GM04503 (cell line): ENCODE results near the gene EP400.

Source experiments
- DNase-seq: peaks from one replicate; pipeline ENCODE4 v3.0.0-alpha.2; 2012; ENCODE audit warnings: low read depth

Gene EP400

DNA sequence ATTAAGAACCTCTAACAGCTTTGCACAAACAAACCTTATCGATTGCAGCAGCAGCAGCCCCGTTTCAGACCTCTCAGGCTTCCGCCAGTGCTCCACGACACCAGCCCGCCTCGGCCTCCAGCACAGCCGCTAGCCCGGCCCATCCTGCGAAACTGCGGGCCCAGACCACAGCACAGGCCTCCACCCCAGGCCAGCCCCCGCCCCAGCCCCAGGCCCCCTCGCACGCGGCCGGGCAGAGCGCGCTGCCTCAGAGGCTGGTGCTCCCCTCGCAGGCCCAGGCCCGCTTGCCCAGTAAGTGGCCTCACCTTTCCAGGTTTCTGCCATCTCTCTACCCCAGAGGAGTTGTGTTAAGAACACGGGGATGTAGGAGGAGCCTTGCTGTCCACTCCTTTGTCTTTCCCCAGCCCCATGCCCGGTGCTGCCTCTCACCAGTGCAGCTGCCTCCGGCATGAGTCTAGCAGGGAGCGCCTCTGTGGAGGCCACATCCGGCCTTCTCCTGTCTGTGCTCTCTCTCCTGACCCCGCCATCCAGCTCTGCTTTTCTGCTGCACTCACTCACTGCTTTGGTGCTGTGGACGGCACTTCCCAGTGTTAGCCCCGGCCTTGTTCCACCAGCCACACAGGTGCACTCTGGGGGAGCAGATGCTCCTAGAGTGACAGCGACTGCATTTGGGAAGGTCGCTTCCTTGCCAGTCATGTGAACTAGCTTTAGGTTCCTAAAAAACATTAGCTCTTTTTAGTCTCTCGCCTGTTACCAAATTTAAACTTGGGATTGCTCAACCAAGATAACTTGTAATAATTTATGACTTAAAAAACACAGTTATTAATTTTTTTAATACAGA lies 71.5 kb downstream of the EP400 start:
- no peak for DNase-seq

DNA sequence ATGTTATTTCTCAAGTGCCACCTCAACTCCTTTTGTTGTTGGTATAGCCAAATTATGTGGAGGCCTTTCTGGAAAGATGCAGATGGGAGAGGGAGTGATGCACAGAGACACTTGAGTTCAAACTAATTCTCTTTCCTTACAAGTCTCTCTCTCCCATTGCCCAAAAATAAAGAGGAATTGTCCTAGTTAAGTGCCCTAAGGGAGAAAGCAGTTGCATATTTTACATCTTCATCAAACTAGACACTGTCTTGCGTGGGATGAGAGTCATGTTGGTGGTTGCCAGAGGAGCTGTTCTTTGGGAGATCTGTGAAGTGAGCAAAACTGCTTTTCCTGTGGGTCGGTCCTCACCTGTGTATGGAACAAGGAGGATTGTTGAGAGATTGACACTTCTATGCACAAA lies 72.2 kb downstream of the EP400 start:
- DNase-seq: no peak

DNA sequence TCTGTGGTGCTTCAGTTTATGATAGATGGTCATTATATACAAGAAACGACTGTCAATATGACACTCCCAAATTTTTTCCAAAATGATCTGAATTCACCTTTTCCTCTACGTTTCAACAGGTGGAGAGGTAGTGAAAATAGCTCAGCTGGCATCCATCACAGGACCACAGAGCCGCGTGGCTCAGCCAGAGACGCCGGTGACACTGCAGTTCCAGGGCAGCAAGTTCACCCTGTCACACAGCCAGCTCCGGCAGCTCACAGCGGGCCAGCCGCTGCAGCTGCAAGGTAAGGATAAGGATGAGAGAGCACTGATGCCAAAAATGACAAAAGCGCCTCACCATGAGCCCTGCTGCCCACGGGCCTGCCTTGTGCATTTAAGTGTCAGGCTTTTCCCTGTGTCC lies 73.9 kb downstream of the EP400 start:
- no peak for DNase-seq

DNA sequence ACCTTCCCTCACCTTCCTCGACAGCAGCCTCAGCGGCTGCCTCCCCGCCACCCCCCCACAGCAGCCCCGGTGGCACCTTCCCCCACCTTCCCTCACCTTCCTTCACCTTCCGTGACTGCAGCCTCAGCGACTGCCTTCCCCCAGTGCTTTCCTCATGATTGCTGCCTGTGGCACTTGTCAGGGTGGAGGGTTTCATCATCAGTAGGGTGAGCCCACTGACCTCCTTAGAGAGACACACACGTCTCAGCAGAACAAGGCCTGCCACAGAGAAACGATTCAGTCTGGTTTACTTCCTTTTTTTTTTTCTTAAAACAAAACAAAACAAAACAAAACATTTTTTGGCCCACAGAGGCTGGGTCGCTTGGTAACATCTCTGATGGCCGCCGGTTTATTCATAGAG lies 75.0 kb downstream of the EP400 start:
- no peak for DNase-seq

DNA sequence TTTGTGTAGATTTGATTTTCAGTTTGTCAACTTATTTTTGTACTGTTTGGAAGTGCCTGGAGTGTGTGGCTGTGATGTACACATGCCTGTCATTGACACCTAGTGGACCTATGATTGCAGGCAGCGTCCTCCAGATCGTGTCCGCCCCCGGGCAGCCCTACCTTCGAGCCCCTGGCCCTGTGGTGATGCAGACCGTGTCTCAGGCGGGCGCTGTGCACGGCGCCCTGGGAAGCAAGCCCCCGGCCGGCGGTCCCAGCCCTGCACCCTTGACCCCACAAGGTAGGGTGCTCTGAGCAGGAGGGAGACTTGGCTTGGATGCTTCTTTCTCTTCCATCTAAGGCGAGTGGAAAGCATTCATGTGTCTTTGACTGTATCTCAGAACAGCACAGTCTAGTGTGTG lies 75.8 kb downstream of the EP400 start:
- DNase-seq: no peak

DNA sequence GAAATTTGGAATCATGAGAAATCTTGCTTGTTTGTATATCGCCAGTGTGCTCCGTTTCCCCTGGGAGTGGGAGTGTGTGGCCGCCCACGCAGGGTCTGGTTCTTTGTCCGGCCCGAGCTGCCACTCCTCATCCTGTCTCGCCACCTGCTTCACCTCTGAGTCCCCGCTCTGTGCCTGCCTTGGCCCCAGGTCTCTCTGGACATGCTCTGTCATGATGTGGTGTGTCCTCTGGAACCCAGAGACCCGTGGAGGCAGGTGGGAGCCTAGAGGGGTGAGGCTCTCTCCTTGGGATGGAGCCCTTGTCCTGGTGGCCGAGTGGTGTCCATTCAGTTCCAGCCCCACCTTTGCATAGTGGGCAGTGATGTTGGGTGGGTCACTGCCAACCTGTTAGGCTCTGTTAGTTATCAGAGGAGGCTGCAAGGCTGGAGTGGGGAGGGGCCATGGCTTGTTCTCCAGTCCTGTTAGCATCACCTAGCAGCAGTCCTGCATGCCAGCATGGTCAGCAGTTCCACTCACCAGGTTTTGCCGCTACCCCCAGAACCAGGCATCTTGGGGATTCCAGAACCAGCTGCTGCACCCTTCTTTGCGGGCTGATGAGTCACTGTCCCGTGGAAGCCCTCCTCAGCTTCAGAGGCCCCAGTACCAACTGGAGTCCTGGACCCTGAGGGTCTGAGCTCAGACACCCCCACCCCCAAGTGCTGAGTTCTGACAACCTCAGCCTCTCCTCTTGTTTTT lies 76.5 kb downstream of the EP400 start:
- DNase-seq: no peak

DNA sequence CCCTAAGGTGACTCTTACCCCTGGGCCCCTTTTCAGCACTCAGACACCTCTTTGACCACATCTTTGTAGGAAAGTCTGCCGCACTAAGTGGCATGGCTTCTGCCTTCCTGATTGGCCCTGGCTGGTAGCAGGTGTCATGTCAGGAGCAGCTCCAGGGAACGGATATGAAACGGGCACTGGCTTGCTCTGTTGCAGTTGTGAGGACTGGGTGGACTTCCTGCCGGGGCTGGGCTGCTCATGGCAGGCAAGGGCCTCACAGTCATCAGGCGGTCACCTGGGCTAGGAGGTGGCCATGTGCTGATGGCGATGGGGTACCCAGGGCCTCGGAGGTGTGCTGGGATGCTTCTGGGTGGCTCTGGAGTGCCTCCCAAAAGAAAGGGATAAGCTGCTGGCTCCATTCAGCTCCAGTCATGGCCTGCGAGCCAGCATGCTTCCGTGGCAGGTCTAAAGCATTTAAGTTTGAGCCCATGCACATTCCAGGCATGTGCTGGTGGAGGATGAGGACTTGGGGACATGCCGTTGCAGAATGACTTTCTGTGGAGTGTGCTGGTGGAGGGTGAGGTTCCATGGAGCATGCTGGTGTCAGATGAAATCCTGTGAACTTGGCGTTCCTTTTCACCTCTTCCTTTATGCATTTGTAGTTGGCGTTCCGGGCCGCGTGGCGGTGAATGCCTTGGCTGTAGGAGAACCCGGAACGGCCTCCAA lies 77.2 kb downstream of the EP400 start:
- DNase-seq: no peak

DNA sequence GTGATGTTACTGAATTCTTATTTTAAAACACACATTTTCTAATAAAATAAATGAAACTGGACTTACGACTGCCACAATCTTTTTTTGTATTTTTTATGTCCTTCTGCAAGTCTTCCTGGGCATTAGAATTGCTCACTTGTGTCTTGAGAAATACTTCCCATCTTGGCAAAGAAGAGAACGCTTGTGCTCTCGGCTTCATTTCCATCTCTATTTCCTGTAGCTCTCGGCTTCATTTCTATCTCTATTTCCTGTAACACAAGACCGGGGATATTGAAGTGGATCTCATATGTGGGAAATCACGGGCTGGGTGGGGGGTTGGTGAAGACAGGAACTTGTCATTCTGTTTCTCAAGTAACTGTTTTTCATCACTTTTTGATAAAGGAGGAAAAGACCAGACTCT lies 77.9 kb downstream of the EP400 start:
- no peak for DNase-seq

DNA sequence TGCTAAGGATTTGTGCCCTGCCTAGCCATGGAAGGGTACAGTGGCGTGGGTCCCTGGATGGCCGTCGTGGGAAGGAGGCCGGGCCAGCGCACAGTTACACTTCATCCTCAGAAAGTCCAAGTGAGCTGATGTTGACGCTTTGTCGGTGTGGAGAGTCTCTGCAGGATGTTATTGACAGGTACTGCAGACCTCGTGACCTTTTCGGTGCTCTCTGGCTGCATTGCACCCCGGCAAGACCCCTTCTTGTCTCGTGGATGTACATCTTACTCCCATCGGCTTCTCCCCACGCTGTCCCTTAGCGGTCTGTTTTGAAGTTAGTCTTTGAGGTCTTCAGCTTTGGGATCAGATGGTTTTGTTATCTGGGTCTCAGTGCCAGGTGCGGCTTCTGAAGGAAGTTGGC lies 78.4 kb downstream of the EP400 start:
- DNase-seq: no peak

DNA sequence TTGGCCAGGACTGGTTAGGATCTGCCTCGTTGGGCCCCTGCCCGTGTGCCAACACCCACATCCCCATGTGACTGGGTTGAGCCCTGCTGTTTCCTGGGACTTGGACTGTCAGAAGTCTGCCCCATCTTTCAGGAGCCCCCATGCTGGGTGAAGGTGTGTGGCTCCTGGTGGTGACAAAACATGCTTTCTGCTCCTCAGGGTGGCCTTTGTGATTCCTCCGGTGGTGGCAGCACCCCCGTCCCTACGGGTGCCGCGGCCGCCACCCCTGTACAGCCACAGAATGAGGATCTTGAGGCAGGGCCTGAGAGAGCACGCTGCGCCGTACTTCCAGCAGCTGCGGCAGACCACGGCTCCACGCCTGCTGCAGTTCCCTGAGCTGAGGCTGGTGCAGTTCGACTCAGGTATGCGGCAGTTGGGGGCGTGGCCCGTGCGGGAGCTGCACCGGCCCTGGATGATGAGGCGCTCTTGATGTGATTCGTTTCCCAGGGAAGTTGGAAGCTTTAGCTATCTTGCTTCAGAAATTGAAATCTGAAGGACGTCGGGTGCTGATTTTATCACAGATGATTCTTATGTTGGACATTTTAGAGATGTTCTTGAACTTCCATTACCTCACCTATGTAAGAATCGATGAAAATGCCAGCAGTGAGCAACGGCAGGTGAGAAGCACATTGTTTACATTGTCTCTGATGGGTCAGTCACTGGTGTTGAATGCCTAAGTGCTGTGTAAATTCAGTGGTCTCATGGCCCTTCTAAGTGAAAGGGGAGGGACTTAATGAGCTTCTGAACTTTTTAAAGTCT lies 80.0 kb downstream of the EP400 start:
- no peak for DNase-seq

DNA sequence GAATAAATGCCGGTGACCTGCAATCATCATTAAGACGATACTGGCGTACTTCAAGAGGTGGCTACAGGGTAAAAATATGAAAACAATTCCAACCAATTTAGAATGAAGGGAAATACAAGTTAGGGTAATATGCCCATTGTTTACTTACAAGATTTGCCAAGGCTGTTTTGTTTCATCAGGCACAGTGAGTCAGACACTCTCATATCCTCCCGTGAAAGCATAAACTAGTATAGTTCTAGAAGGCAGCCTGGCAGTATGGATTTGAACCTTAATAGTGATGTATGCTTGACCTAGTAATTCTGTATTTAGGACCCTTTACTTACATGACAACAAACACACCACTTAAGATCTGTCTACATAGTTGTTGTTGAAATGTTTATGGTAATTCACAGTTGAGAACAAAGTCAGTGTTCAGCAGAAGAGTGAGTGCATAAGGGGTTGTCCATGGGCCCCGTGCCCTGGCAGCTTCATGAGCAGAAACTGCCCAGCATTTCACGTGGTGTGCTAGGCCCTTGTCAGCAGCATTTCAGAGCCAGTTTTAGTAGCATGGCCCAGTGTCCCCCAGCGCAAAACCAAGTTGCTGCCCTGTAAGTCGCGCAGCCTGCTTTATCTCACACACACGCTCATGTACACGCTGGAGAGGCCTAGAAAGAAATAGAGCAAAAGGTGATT lies 80.8 kb downstream of the EP400 start:
- no peak for DNase-seq

DNA sequence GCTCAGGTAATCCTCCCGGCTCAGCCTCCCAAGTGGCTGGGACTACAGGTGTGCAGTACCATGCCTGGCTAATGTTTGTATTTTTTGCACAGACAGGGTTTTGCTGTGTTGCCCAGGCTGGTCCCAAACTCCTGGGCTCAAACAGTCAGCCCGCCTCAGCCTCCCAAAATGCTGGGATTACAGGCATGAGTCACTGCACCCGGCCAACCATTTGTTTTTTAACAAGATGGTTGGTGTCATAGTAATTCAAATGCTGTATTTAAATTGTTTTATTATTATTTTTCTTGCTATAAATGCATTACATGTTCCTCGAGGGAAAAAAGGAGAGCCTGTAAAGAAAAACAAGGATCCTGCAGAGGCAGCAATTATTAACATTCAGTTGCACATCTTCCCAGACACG lies 83.9 kb downstream of the EP400 start:
- DNase-seq: no peak

DNA sequence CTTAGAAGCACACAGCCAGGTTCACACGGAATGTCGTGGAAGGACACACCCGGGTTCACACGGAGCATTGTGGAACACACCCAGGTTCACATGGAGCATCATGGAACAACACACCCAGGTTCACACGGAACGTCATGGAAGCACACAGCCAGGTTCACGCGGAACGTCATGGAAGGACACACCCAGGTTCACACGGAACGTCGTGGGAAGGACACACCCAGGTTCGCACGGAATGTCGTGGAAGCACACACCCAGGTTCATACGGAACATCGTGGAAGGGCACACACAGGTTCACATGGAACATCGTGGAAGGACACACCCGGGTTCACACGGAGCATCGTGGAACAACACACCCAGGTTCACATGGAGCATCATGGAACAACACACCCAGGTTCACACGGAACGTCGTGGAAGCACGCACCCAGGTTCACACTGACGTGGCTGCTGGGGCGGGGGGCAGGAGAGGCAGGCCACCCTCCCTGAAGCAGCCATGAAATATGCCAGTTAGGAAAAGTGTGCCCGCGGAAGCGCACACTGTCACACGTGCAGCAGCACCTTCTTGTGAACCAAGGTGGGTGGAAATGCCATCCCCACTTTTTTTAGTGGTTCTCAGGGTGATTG lies 86.4 kb downstream of the EP400 start:
- no peak for DNase-seq

DNA sequence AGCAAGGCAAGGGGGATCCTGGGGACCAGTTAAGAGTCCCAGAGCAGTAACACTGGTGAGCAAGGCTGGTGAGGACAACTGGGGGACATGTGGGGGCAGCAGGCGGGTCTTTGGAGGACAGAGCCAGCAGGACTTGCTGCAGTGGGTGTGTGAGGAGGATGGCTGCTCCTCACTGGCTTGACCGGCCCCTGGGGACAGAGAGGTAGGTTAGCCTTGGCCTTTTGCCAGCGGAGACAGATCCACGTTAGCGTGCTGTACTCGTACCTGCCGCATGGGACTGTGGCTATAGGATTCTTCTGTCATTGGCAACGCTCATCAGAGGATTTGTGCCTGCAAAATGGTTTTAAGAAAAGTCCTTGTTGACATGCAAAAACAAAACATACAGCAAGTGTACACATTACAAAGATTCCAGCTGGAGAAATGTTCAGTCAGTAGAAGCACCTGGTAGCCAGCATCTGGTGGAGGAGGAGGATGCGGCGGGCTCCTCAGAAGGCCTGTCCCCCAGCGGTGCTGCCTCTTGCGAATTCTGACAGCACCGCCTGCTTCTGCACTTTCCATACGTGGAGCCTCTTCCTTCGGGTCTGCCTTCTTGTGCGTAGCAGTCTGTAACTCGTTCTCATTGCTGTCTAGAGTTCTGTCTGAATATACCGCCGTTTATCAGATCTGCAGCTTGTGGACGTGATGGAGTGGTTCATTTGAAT lies 91.3 kb downstream of the EP400 start:
- DNase-seq: no peak

DNA sequence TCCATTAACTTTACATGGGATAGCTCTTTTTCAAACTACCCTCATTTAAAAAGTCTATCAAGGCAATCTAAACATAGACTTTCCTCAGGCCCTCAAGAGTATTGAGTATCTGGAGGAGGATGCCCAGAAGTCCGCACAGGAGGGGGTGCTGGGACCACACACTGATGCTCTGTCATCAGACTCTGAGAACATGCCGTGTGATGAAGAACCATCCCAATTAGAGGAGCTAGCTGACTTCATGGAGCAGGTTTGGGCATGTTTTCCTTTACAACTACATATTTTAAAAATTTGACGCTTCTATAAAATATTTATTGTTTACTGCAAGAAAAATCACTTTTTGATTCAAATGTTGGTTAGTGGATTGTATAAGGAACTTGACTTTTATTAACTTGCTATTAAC lies 93.5 kb downstream of the EP400 start:
- no peak for DNase-seq

DNA sequence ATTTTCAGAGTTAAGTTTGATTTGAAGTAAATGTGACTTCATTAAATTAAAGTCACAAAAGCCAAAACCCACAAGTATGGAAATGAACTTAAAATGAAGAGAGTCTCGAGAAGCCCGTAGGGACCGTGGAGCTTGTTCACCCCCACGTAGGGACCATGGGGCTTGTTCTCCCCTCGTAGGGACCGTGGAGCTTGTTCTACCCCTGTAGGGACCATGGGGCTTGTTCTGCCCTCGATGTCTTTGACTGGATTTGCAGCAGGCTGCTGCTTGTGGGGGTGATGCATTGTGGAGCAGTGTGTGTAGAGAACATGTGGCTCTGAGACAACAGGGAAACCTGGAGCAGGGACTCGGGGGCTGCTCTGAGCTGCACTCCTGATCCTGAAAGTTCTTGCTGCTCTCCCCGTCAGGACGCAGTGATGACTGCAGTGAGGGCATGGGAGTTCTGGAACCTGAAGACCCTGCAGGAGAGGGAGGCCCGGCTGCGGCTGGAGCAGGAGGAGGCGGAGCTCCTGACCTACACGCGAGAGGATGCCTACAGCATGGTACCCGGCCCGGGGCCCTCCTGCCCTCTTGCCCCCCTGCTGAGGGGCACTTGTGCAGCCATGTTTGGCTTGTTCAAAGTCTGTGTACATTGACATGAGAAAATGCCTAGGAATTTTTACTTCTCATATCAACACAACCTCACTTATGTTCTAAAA lies 94.2 kb downstream of the EP400 start:
- no peak for DNase-seq

DNA sequence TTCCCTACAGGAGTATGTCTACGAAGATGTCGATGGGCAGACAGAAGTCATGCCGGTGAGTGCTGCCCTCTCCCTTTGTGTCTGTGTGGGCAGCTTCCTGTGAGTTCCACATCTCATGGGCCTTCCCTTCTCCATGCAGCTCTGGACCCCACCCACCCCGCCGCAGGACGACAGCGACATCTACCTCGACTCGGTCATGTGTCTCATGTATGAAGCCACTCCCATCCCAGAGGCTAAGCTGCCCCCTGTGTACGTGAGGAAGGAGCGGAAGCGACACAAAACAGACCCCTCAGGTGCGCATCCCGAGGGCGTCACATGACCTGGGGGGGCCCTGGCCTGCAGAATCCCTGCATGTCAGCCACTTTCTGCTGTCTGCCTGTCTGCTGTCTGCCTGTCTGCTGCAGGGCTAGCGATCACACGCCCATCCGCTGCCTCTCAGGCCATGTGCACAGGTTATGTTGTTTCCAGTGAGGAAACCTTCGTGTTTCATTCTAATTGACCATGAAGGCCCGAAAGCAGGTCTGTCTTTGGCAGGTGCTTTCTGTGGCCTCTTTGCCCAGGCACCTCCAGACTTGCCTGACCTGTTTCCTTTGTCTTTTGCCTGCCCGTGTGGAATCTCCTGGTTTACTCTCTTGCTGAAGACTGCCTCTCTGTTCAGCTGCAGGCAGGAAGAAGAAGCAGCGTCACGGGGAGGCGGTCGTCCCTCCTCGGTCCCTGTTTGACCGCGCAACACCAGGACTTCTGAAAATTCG lies 95.1 kb downstream of the EP400 start:
- no peak for DNase-seq

DNA sequence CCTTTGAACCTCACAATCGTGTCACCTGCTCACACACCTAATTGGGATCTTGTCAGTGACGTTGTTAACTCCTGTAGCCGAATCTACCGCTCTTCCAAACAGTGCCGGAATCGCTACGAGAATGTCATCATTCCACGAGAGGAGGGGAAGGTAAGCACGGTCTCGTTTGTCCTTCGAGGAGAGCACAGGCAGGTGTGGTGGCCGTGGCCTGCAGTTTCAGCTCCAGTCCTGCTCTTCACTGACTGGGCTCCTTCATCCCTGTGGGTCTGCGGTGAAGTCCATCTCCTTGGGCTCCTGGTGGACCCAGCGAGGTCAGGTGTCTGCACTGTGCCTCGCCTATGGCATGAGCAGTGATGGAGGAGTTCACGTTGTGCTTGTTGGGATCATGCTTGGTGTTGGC lies 96.0 kb downstream of the EP400 start:
- no peak for DNase-seq

DNA sequence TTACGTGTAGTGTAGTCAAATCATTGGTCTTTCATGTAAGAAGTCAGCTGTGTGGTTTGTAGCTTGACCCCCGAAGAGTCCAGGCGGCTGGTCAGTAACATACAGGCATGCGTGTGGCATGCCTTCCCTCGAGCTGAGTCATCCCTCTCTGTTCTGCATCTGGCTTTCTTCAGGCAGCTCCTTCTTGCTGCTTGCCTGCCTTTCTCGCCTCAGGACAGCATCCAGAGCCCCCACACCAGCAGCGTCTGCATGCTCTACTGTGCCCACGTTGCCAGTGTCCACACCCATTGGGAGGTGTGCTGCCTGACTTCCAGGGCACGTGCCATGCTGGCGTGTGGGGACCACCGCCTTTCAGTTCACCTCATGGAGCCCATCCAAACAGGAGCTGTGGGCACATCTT lies 96.8 kb downstream of the EP400 start:
- peak; percentile 67 for DNase-seq
